B cell (primary cell): ENCODE results near the gene MYO9B. TPM values are rescaled to one million over a fixed set of nuclear protein-coding genes. Genes with fewer than 3 reads are reported as not detected.
A peak's percentile ranks its signal among the peaks of the same experiment; 100 is the strongest.

Experiments
- ATAC-seq: fragments of 200-7000 bp; cut with Tn5 transposase; one replicate; pipeline ENCODE4 v1.10.0; 2021; ENCODE audit warnings: low read depth, mild to moderate bottlenecking, moderate number of reproducible peaks, moderate library complexity
- CTCF ChIA-PET: fragments of 350-600 bp; sonication (Branson Sonifier 250); formaldehyde crosslinking; loops from one replicate; lab custom pipeline; 2021; ENCODE audit warnings: antibody characterized with exemption, inconsistent platforms; lab: Charles Lee
- POLR2A ChIA-PET: fragments of 350-600 bp; sonication (Branson Sonifier 250); formaldehyde crosslinking; loops from one replicate; lab custom pipeline; 2021; ENCODE audit warnings: antibody characterized with exemption; lab: Charles Lee
- DNase-seq: peaks from one replicate; pipeline ENCODE4 v3.0.0; 2013
- H2AFZ ChIP-seq: 2 replicates; pipeline ENCODE4 v1.6.1; 2012; ENCODE audit warnings: mild to moderate bottlenecking, low read depth, low read length; ENCODE audit not compliant: insufficient read depth, poor library complexity, severe bottlenecking
- H3K27ac ChIP-seq, 2 donors: 1 replicate in 1 of 2; 2 replicates in 1 of 2; pipeline ENCODE4 v1.5.1; 2012 to 2013; ENCODE audit warnings: low read length in 2 of 2, mild to moderate bottlenecking in 2 of 2, moderate library complexity in 1 of 2
- H3K27me3 ChIP-seq, 4 experiments: fragments of 200-600 bp in 1 of 4; sonication (generic) in 1 of 4; replicated peaks in 1 of 4; 1 replicate in 2 of 4; 2 replicates in 2 of 4; pipeline versions ENCODE4 v1.6.1 to v1.7.0; 2013 to 2016; ENCODE audit warnings: low read length in 3 of 4, mild to moderate bottlenecking in 2 of 4, mixed read lengths in 1 of 4, moderate library complexity in 1 of 4; ENCODE audit not compliant: insufficient read depth in 4 of 4, control insufficient read depth in 3 of 4; ENCODE audit errors: control extremely low read depth in 1 of 4
- H3K36me3 ChIP-seq, 2 experiments: replicated peaks in 1 of 2; 1 replicate in 1 of 2; 2 replicates in 1 of 2; pipeline versions ENCODE4 v1.6.1 to v1.7.1; 2013; ENCODE audit warnings: low read length in 1 of 2; ENCODE audit not compliant: insufficient read depth in 2 of 2, control insufficient read depth in 1 of 2; ENCODE audit errors: control extremely low read depth in 1 of 2, extremely low read depth in 1 of 2
- H3K4me1 ChIP-seq, 2 donors: fragments of 200-600 bp in 1 of 2; sonication (generic) in 1 of 2; 1 replicate in 1 of 2; 2 replicates in 1 of 2; pipeline versions ENCODE4 v1.5.1 to v1.6.1; 2013 to 2017; ENCODE audit warnings: low read length in 2 of 2; ENCODE audit not compliant: control insufficient read depth in 2 of 2, insufficient read depth in 2 of 2
- H3K4me2 ChIP-seq: replicated peaks from 2 replicates; pipeline ENCODE3; 2012; ENCODE audit warnings: mild to moderate bottlenecking, low read depth, low read length; ENCODE audit not compliant: poor library complexity, severe bottlenecking
- H3K4me3 ChIP-seq, 5 experiments: fragments of 200-600 bp in 1 of 5; sonication (generic) in 1 of 5; 1 replicate in 3 of 5; 2 replicates in 2 of 5; pipeline versions ENCODE4 v1.5.1 to v1.7.0; 2011 to 2016; ENCODE audit warnings: low read length in 4 of 5, mild to moderate bottlenecking in 4 of 5, low read depth in 2 of 5, control low read depth in 1 of 5, moderate library complexity in 1 of 5; ENCODE audit not compliant: insufficient read depth in 1 of 5; ENCODE audit errors: control extremely low read depth in 1 of 5, extremely low read depth in 1 of 5
- H3K79me2 ChIP-seq: fragments of 200-600 bp; sonication (generic); one replicate; pipeline ENCODE4 v1.6.0; 2016; ENCODE audit warnings: low read length; ENCODE audit not compliant: control insufficient read depth, insufficient read depth
- H3K9ac ChIP-seq: fragments of 200-600 bp; sonication (generic); 2 replicates; pipeline ENCODE4 v1.6.1; 2017; ENCODE audit warnings: mild to moderate bottlenecking, low read length, moderate library complexity
- H3K9me3 ChIP-seq, 3 donors: one replicate each; pipeline versions ENCODE4 v1.6.1 to v1.7.1; 2013; ENCODE audit warnings: low read length in 2 of 3; ENCODE audit not compliant: control insufficient read depth in 2 of 3, insufficient read depth in 1 of 3; ENCODE audit errors: control extremely low read depth in 1 of 3
- H4K20me1 ChIP-seq: 2 replicates; pipeline ENCODE4 v1.6.0; 2012; ENCODE audit warnings: mild to moderate bottlenecking, low read length; ENCODE audit not compliant: insufficient read depth, control insufficient read depth, poor library complexity, severe bottlenecking
- H3K27ac Mint-ChIP-seq: one replicate; pipeline ENCODE4 v1.8.0; 2021; ENCODE audit warnings: mixed read lengths
- H3K27me3 Mint-ChIP-seq: one replicate; pipeline ENCODE4 v1.8.0; 2021; ENCODE audit warnings: mixed read lengths
- H3K4me1 Mint-ChIP-seq: one replicate; pipeline ENCODE4 v1.8.0; 2021; ENCODE audit warnings: mixed read lengths
- H3K4me3 Mint-ChIP-seq: one replicate; pipeline ENCODE4 v1.8.0; 2021; ENCODE audit warnings: mixed read lengths
- H3K9me3 Mint-ChIP-seq: one replicate; pipeline ENCODE4 v1.8.0; 2022; ENCODE audit warnings: mixed read lengths; ENCODE audit not compliant: insufficient read depth
- CTCF ChIP-seq: fragments of 200-600 bp; IDR thresholded peaks from one replicate; pipeline ENCODE4 v1.8.0; 2022; ENCODE audit warnings: antibody characterized with exemption, mild to moderate bottlenecking
- EZH2 ChIP-seq: IDR thresholded peaks from 2 replicates; pipeline ENCODE4 v1.6.1; 2012; ENCODE audit warnings: borderline replicate concordance, low read depth, mild to moderate bottlenecking, moderate library complexity, low read length; ENCODE audit not compliant: insufficient read depth, poor library complexity, severe bottlenecking
- WGBS: methylation state at CpG from one replicate; pipeline ENCODE4 v1.1.5; 2013; ENCODE audit warnings: missing lambda C conversion rate; ENCODE audit not compliant: insufficient coverage; 5-methylcytosine and 5-hydroxymethylcytosine counted together
- intact Hi-C: fragments of 100-400 bp; cut with micrococcal nuclease; formaldehyde crosslinking; loops from one replicate; pipeline ENCODE4 v1.10.0; 2022
- polyA plus RNA-seq: library from polyadenylated mRNA; depleted of rRNA; stranded (reverse); fragments of >200 nt; gene quantifications from 2 replicates; pipeline ENCODE4 v1.2.3, GENCODE V29; 2012
- total RNA-seq, 2 donors: library from RNA; stranded (reverse); fragments of 120-200 nt in 1 of 2; gene quantifications; 1 replicate in 1 of 2; 2 replicates in 1 of 2; pipeline versions ENCODE4 v1.2.3 to v1.2.4, GENCODE V29; 2013 to 2022

MYO9B gene
- total and polyA plus RNA-seq, 2 donors (not counting 1 experiment from before 2014, with no cell fraction given): 256 to 273 TPM

- peaks cover 43% of the 10 kb centered on the region for H4K20me1 ChIP-seq
- ATAC-seq: peak; percentile 7
- H3K4me2 ChIP-seq: peak overlapping the region; percentile 79
- H3K27ac Mint-ChIP-seq: peak overlapping the region; percentile 99
- peak overlapping the region in 4 of 5 experiments; percentile 77 to 92 (median 82) for H3K4me3 ChIP-seq
- peaks cover 92% of the 10 kb centered on the region for H3K79me2 ChIP-seq
- 34% methylated on average over 14 of the region's 18 CpGs for WGBS
- no peaks in the 10 kb centered on the region for H3K27me3 Mint-ChIP-seq
- intact Hi-C loops: loop anchor here (2.0 kb wide), 2 partner anchors 51 to 111 kb away; no protein-coding TSS in a partner anchor
- peak overlapping the region; percentile 98 for H3K4me3 Mint-ChIP-seq
- no peaks in the 10 kb centered on the region for H3K27me3 ChIP-seq
- H3K4me1 ChIP-seq: peaks cover 36 to 53% of the 10 kb centered on the region in 2 donors
- TF ChIP-seq EZH2 (no peak), CTCF (no peak)
- H3K36me3 ChIP-seq: peaks cover 3 to 16% of the 10 kb centered on the region in 2 experiments
- no peaks in the 10 kb centered on the region for H3K9me3 Mint-ChIP-seq
- peak overlapping the region; percentile 79 to 89 for H3K27ac ChIP-seq
- ChIA-PET POLR2A (interaction anchor here (0.6 to 1.1 kb wide), 4 partner anchors 51 to 437 kb away, joined by 3 to 7 read pairs (median 3); no protein-coding TSS in a partner anchor), CTCF (interaction anchor here (0.5 to 3.5 kb wide), 6 partner anchors 8 to 1567 kb away, joined by 3 to 24 read pairs (median 5); partner anchors contain the start of gene ANKLE1)
- peak overlapping the region; percentile 87 for H2AFZ ChIP-seq
- no peak for DNase-seq
- peak overlapping the region; percentile 76 for H3K9ac ChIP-seq
- H3K4me1 Mint-ChIP-seq: peaks cover 63% of the 10 kb centered on the region
- H3K9me3 ChIP-seq: no peaks in the 10 kb centered on the region
Measured at GRCh38 chr19:17073869-17074633, 1.5 kb upstream of the MYO9B start.
